Lung microvascular endothelial cell (primary cell): ENCODE results near the gene CSF2RB. TPM values are rescaled to one million over a fixed set of nuclear protein-coding genes. Genes with fewer than 3 reads are reported as not detected.
"Not testable (repeated sequence)": the region's sequence is repeated elsewhere in the genome, so short reads cannot be mapped to it uniquely, and the experiment has no call there.

ENCODE experiments used
- DNase-seq, 2 donors: peaks; one replicate each; pipeline versions ENCODE4 v3.0.0 to v3.0.0-alpha.2; 2010; ENCODE audit warnings: low read depth in 2 of 2
- total RNA-seq: library from RNA; depleted of rRNA; stranded (reverse); fragments of >200 nt; gene quantifications from 2 replicates; pipeline ENCODE4 v1.2.1, GENCODE V29; 2014

The CSF2RB gene
- total RNA-seq, 1 donor from 2014 or later, result 1.4 TPM

- DNase-seq, result no peak
These were observed 52.3 kb downstream of the CSF2RB start for GRCh38 chr22:36965696-36966095.

GRCh38 chr22:36966851-36967540 lies 53.6 kb downstream of the CSF2RB start:
- no peak for DNase-seq

- no peak for DNase-seq
These were observed 55.0 kb downstream of the CSF2RB start for GRCh38 chr22:36968249-36968964.

- DNase-seq, result no peak
These were observed 58.1 kb downstream of the CSF2RB start for GRCh38 chr22:36971341-36972125.

GRCh38 chr22:36976606-36977005 lies 63.2 kb downstream of the CSF2RB start:
- no peak for DNase-seq

- peak in 1 of 2 donors; percentile 39 for DNase-seq
These were observed 64.0 kb downstream of the CSF2RB start for GRCh38 chr22:36977401-36977861.

- peak; percentile 77 to 89 for DNase-seq
These were observed 64.7 kb downstream of the CSF2RB start for GRCh38 chr22:36977947-36978660.

GRCh38 chr22:36979016-36979910 lies 65.8 kb downstream of the CSF2RB start:
- DNase-seq, result no peak

GRCh38 chr22:36981247-36981775 lies 67.9 kb downstream of the CSF2RB start:
- DNase-seq, result no peak

- no peak for DNase-seq
These were observed 68.7 kb downstream of the CSF2RB start for GRCh38 chr22:36982136-36982535.

GRCh38 chr22:36985211-36985889 lies 71.9 kb downstream of the CSF2RB start:
- no peak for DNase-seq

- DNase-seq, result peak; percentile 16 to 27
These were observed 72.9 kb downstream of the CSF2RB start for GRCh38 chr22:36986242-36986821.

GRCh38 chr22:36988075-36988832 lies 74.8 kb downstream of the CSF2RB start:
- no peak for DNase-seq

- DNase-seq, result not testable (repeated sequence)
These were observed 75.6 kb downstream of the CSF2RB start for GRCh38 chr22:36989012-36989411.
